Measurements from ENCODE around the gene HCN2. TPM values are rescaled to one million over a fixed set of nuclear protein-coding genes. Genes with fewer than 3 reads are reported as not detected.

HCN2 gene
- total and polyA plus RNA-seq, 10 of the 15 experiments (the other 5 are each of a cell fraction or from before 2014, with no cell fraction given) = 0.01 to 0.54 (median 0.08) TPM; not detected in 4

- no peak for TF ChIP-seq NR2C2 (IDR thresholded peaks at IDR 0.05; ENCODE audit: borderline replicate concordance, control insufficient read depth, insufficient read length, low read depth)
- TF ChIP-seq NFXL1 (IDR thresholded peaks at IDR 0.05; ENCODE audit: borderline replicate concordance) = no peak
- no peak for TF ChIP-seq TCF12 (IDR thresholded peaks at IDR 0.05; ENCODE audit: low read depth, low read length)
- TF ChIP-seq ZSCAN29 (IDR thresholded peaks at IDR 0.05) = no peak
- TF ChIP-seq RB1 (IDR thresholded peaks at IDR 0.05; ENCODE audit: borderline replicate concordance) = peak; percentile 70; the same call in 1 of the 2 replicates
- TF ChIP-seq RBBP5 (conservative IDR thresholded peaks at IDR 0.05) = no peak
- no peak for TF ChIP-seq TAF1 (IDR thresholded peaks at IDR 0.05; ENCODE audit: borderline replicate concordance, low read depth, low read length)
- no peak for TF ChIP-seq WRNIP1 (IDR thresholded peaks at IDR 0.05; ENCODE audit: borderline replicate concordance, low read depth, low read length)
- TF ChIP-seq IKZF1 (conservative IDR thresholded peaks at IDR 0.05) = peak; percentile 82
- TF ChIP-seq ZZZ3 (IDR thresholded peaks at IDR 0.05; ENCODE audit: control insufficient read depth, insufficient read length, low read depth) = no peak
- no peak for TF ChIP-seq RCOR1 (conservative IDR thresholded peaks at IDR 0.05; ENCODE audit: low read depth, low read length)
- no peak for TF ChIP-seq RFX5 (IDR thresholded peaks at IDR 0.05; ENCODE audit: low read depth, low read length)
- no peak for TF ChIP-seq PKNOX1 (IDR thresholded peaks at IDR 0.05)
- TF ChIP-seq BMI1 (IDR thresholded peaks at IDR 0.05; ENCODE audit: borderline replicate concordance) = no peak
Measured at GRCh38 chr19:664913-665443, 75.3 kb downstream of the HCN2 start (continued).

Other genes with a start within 250 kb of the HCN2 start
Only the 7 nearest of the 18 such genes appear.
- 19.3 and 24.7 TPM in 2 replicates for gene TPGS1, start 82.4 kb upstream of the HCN2 start, total RNA-seq (2014; rRNA removed)
- gene TPGS1, start 82.4 kb upstream of the HCN2 start, total RNA-seq (2014; rRNA removed; fragmentation: Illumina TruSeq; extraction: Trizol) = 0.46 and 0.72 TPM in 2 replicates
- gene TPGS1, start 82.4 kb upstream of the HCN2 start, total RNA-seq (2021) = 20.4 and 21.5 TPM in 2 replicates
- gene TPGS1, start 82.4 kb upstream of the HCN2 start, polyA plus RNA-seq (2011; rRNA removed) = 0.26 and 0.86 TPM in 2 replicates
- 0.24 TPM in 1 of 2 replicates, not detected in the other for gene TPGS1, start 82.4 kb upstream of the HCN2 start, polyA plus RNA-seq (2014; fragmentation: Illumina TruSeq; extraction: Trizol)
- gene TPGS1, start 82.4 kb upstream of the HCN2 start, polyA plus RNA-seq (2014; fragmentation: Nextera tagmentation; extraction: Ambion mirVana) = not detected
- 18.1 and 21.3 TPM in 2 replicates for gene TPGS1, start 82.4 kb upstream of the HCN2 start, polyA plus RNA-seq (2014; rRNA removed)
- gene TPGS1, start 82.4 kb upstream of the HCN2 start, polyA plus RNA-seq (2016; fragmentation: Nextera tagmentation; extraction: Ambion mirVana) = 10 to 100 TPM in 1 of 2 experiments, 1 to 10 TPM in 1; 1.3 to 14.1 TPM
- 48.9 and 50.5 TPM in 2 replicates for gene CDC34, start 58.1 kb upstream of the HCN2 start, total RNA-seq (2014; rRNA removed)
- 17.6 and 18.5 TPM in 2 replicates for gene CDC34, start 58.1 kb upstream of the HCN2 start, total RNA-seq (2014; rRNA removed; fragmentation: Illumina TruSeq; extraction: Trizol)
- 41.4 and 41.9 TPM in 2 replicates for gene CDC34, start 58.1 kb upstream of the HCN2 start, total RNA-seq (2021)
- 14.6 and 38.5 TPM in 2 replicates for gene CDC34, start 58.1 kb upstream of the HCN2 start, polyA plus RNA-seq (2011; rRNA removed)
- gene CDC34, start 58.1 kb upstream of the HCN2 start, polyA plus RNA-seq (2014; fragmentation: Illumina TruSeq; extraction: Trizol) = 5.9 and 14.9 TPM in 2 replicates
- 1 to 10 TPM in 1 of 2 experiments, under 1 TPM in 1; 0.31 to 1.3 TPM for gene CDC34, start 58.1 kb upstream of the HCN2 start, polyA plus RNA-seq (2014; fragmentation: Nextera tagmentation; extraction: Ambion mirVana)
- 43.8 and 49.3 TPM in 2 replicates for gene CDC34, start 58.1 kb upstream of the HCN2 start, polyA plus RNA-seq (2014; rRNA removed)
- gene CDC34, start 58.1 kb upstream of the HCN2 start, polyA plus RNA-seq (2016; fragmentation: Nextera tagmentation; extraction: Ambion mirVana) = 10 to 100 TPM in 1 of 2 experiments, 1 to 10 TPM in 1; 6.9 to 41.1 TPM
- gene GZMM, start 45.8 kb upstream of the HCN2 start, total RNA-seq (2014; rRNA removed) = not detected in 2 replicates
- gene GZMM, start 45.8 kb upstream of the HCN2 start, total RNA-seq (2014; rRNA removed; fragmentation: Illumina TruSeq; extraction: Trizol) = not detected in 2 replicates
- 0.23 TPM in 1 of 2 replicates, not detected in the other for gene GZMM, start 45.8 kb upstream of the HCN2 start, total RNA-seq (2021)
- 0.24 and 0.48 TPM in 2 replicates for gene GZMM, start 45.8 kb upstream of the HCN2 start, polyA plus RNA-seq (2011; rRNA removed)
- not detected in 2 replicates for gene GZMM, start 45.8 kb upstream of the HCN2 start, polyA plus RNA-seq (2014; fragmentation: Illumina TruSeq; extraction: Trizol)
- gene GZMM, start 45.8 kb upstream of the HCN2 start, polyA plus RNA-seq (2014; fragmentation: Nextera tagmentation; extraction: Ambion mirVana) = not detected
- 0.09 TPM in 2 replicates for gene GZMM, start 45.8 kb upstream of the HCN2 start, polyA plus RNA-seq (2014; rRNA removed)
- gene GZMM, start 45.8 kb upstream of the HCN2 start, polyA plus RNA-seq (2016; fragmentation: Nextera tagmentation; extraction: Ambion mirVana) = not detected
- gene BSG, start 17.3 kb upstream of the HCN2 start, total RNA-seq (2014; rRNA removed) = 209 and 247 TPM in 2 replicates
- gene BSG, start 17.3 kb upstream of the HCN2 start, total RNA-seq (2014; rRNA removed; fragmentation: Illumina TruSeq; extraction: Trizol) = 53.5 and 64.8 TPM in 2 replicates
- gene BSG, start 17.3 kb upstream of the HCN2 start, total RNA-seq (2021) = 244 and 253 TPM in 2 replicates
- 66.3 and 248 TPM in 2 replicates for gene BSG, start 17.3 kb upstream of the HCN2 start, polyA plus RNA-seq (2011; rRNA removed)
- gene BSG, start 17.3 kb upstream of the HCN2 start, polyA plus RNA-seq (2014; fragmentation: Illumina TruSeq; extraction: Trizol) = 22.1 and 60.8 TPM in 2 replicates
- 1 to 10 TPM; 2.8 to 9.5 TPM for gene BSG, start 17.3 kb upstream of the HCN2 start, polyA plus RNA-seq (2014; fragmentation: Nextera tagmentation; extraction: Ambion mirVana)
- gene BSG, start 17.3 kb upstream of the HCN2 start, polyA plus RNA-seq (2014; rRNA removed) = 151 and 202 TPM in 2 replicates
- 100 to 1,000 TPM; 288 to 297 TPM for gene BSG, start 17.3 kb upstream of the HCN2 start, polyA plus RNA-seq (2016; fragmentation: Nextera tagmentation; extraction: Ambion mirVana)
- 36.5 and 42.8 TPM in 2 replicates for gene POLRMT, start 43.7 kb downstream of the HCN2 start, total RNA-seq (2014; rRNA removed)
- 22.0 and 22.8 TPM in 2 replicates for gene POLRMT, start 43.7 kb downstream of the HCN2 start, total RNA-seq (2014; rRNA removed; fragmentation: Illumina TruSeq; extraction: Trizol)
- 57.6 and 59.8 TPM in 2 replicates for gene POLRMT, start 43.7 kb downstream of the HCN2 start, total RNA-seq (2021)
- gene POLRMT, start 43.7 kb downstream of the HCN2 start, polyA plus RNA-seq (2011; rRNA removed) = 16.6 and 54.0 TPM in 2 replicates
- gene POLRMT, start 43.7 kb downstream of the HCN2 start, polyA plus RNA-seq (2014; fragmentation: Illumina TruSeq; extraction: Trizol) = 7.3 and 30.8 TPM in 2 replicates
- gene POLRMT, start 43.7 kb downstream of the HCN2 start, polyA plus RNA-seq (2014; fragmentation: Nextera tagmentation; extraction: Ambion mirVana) = 10 to 100 TPM in 1 of 2 experiments, 1 to 10 TPM in 1; 9.9 to 27.9 TPM
- gene POLRMT, start 43.7 kb downstream of the HCN2 start, polyA plus RNA-seq (2014; rRNA removed) = 38.4 and 52.6 TPM in 2 replicates
- 10 to 100 TPM; 28.1 to 44.7 TPM for gene POLRMT, start 43.7 kb downstream of the HCN2 start, polyA plus RNA-seq (2016; fragmentation: Nextera tagmentation; extraction: Ambion mirVana)
- not detected in 2 replicates for gene FGF22, start 50.0 kb downstream of the HCN2 start, total RNA-seq (2014; rRNA removed)
- gene FGF22, start 50.0 kb downstream of the HCN2 start, total RNA-seq (2014; rRNA removed; fragmentation: Illumina TruSeq; extraction: Trizol) = not detected in 2 replicates
- gene FGF22, start 50.0 kb downstream of the HCN2 start, total RNA-seq (2021) = not detected in 2 replicates
- not detected in 2 replicates for gene FGF22, start 50.0 kb downstream of the HCN2 start, polyA plus RNA-seq (2011; rRNA removed)
- not detected in 2 replicates for gene FGF22, start 50.0 kb downstream of the HCN2 start, polyA plus RNA-seq (2014; fragmentation: Illumina TruSeq; extraction: Trizol)
- gene FGF22, start 50.0 kb downstream of the HCN2 start, polyA plus RNA-seq (2014; fragmentation: Nextera tagmentation; extraction: Ambion mirVana) = not detected
- gene FGF22, start 50.0 kb downstream of the HCN2 start, polyA plus RNA-seq (2014; rRNA removed) = 0.05 and 0.13 TPM in 2 replicates
- gene FGF22, start 50.0 kb downstream of the HCN2 start, polyA plus RNA-seq (2016; fragmentation: Nextera tagmentation; extraction: Ambion mirVana) = not detected
- 81.3 and 100 TPM in 2 replicates for gene RNF126, start 73.3 kb downstream of the HCN2 start, total RNA-seq (2014; rRNA removed)
- gene RNF126, start 73.3 kb downstream of the HCN2 start, total RNA-seq (2014; rRNA removed; fragmentation: Illumina TruSeq; extraction: Trizol) = 13.5 and 19.2 TPM in 2 replicates
- gene RNF126, start 73.3 kb downstream of the HCN2 start, total RNA-seq (2021) = 78.3 and 90.2 TPM in 2 replicates
- 4.5 and 8.9 TPM in 2 replicates for gene RNF126, start 73.3 kb downstream of the HCN2 start, polyA plus RNA-seq (2011; rRNA removed)
- 0.90 and 5.2 TPM in 2 replicates for gene RNF126, start 73.3 kb downstream of the HCN2 start, polyA plus RNA-seq (2014; fragmentation: Illumina TruSeq; extraction: Trizol)
- gene RNF126, start 73.3 kb downstream of the HCN2 start, polyA plus RNA-seq (2014; fragmentation: Nextera tagmentation; extraction: Ambion mirVana) = under 1 TPM; 0.45 to 0.73 TPM
- 84.2 and 98.4 TPM in 2 replicates for gene RNF126, start 73.3 kb downstream of the HCN2 start, polyA plus RNA-seq (2014; rRNA removed)
- 10 to 100 TPM; 81.9 to 85.7 TPM for gene RNF126, start 73.3 kb downstream of the HCN2 start, polyA plus RNA-seq (2016; fragmentation: Nextera tagmentation; extraction: Ambion mirVana)